NCI-H69 (cell line): ENCODE measurements around the gene OVCH2.
A peak's percentile ranks its signal among the peaks of the same experiment; 100 is the strongest.
"Not testable (repeated sequence)": the region's sequence is repeated elsewhere in the genome, so short reads cannot be mapped to it uniquely, and the experiment has no call there.

ENCODE experiments used
- DNase-seq: peaks from one replicate; lab custom pipeline; 2025; lab: John Stamatoyannopoulos, UW

Gene OVCH2, protein sequence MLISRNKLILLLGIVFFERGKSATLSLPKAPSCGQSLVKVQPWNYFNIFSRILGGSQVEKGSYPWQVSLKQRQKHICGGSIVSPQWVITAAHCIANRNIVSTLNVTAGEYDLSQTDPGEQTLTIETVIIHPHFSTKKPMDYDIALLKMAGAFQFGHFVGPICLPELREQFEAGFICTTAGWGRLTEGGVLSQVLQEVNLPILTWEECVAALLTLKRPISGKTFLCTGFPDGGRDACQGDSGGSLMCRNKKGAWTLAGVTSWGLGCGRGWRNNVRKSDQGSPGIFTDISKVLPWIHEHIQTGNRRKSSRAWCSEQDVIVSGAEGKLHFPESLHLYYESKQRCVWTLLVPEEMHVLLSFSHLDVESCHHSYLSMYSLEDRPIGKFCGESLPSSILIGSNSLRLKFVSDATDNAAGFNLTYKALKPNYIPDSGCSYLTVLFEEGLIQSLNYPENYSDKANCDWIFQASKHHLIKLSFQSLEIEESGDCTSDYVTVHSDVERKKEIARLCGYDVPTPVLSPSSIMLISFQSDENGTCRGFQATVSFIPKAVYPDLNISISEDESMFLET

DNA sequence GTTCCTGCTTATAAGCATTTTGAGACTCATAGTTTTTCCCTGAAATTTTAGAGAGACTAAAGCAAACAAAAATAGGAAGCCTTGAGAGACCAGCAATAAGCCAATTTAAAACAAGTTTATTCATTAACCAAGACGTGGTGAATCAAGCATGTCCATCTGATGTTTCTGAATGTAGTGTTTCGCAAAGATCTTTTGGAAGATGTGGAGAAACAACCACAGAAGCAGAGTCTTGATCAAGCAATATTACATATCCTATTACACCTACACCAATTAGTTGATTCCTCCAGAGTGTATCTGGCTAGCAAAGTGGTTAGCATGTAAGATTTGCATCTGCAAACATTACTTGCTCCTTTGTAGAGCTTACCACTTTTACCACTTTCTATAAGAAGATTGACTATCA is at the start of gene OVCH2:
OVCH2 (minus strand) TSS at position 101 of the 400 bp plus-strand sequence; CDS start at position 18, 83 bp downstream.
- no peak for DNase-seq

DNA sequence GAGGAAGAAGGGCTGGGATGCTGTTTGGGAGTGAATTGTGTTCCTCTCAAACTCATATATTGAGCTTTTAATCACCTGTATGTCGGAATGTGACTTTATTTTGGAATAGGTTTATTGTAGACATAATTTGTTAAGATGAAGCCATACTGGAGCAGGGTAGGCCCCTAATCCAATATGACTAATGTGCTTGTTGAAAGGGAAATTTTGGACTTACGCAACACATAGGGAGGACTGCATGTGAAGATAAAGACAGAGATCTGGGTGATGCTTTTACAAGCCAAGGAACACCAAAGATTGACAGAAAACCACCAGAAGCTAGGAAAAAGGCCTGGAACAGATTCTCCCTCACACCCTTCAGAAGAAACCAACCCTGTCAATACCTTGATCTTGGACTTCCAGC is 43.2 kb upstream of the OVCH2 start:
- no peak for DNase-seq

DNA sequence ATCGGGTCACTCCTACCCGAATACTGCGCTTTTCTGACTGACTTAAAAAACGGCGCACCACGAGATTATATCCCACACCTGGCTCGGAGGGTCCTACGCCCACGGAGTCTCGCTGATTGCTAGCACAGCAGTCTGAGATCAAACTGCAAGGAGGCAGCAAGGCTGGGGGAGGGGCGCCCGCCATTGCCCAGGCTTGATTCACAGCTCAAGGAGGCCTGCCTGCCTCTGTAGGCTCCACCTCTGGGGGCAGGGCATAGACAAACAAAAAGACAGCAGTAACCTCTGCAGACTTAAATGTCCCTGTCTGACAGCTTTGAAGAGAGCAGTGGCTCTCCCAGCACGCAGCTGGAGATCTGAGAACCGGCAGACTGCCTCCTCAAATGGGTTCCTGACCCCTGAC is 28.5 kb upstream of the OVCH2 start:
- not testable (repeated sequence) for DNase-seq

DNA sequence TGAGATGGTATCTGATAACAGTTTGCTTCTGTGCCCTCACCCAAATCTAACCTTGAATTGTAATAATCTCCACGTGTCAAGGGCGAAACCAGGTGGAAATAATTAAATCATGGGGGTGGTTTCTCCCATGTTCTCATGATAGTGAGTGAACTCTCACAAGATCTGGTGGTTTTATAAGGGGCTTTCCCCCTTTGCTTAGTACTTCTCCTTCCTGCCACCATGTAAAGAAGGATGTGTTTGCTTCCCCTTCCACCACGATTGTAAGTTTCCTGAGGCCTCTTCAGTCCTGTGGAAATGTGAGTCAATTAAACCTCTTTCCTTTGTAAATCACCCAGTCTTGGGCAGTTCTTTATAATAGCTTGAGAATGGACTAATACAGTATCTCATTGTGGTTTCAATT is 8.5 kb upstream of the OVCH2 start:
- no peak for DNase-seq

DNA sequence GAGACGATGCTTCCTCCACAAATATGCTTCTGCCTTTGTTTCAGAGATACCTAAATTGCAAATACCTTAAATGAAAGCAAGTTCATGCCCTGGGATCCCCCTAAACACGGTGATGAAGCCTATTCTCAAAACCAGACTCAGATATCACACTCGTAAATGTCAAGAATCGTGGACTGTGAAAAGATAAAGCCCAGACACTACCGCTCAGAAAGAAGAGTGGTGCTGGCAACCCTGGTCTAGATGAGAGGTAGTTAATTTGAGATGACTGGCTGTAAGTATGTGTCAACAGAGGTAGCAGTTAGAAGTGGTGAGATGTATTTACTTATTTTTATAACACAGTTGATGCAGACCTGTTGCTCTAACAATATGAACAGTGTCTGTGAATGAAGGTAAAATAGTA is 2.5 kb downstream of the OVCH2 start:
- DNase-seq, result no peak

DNA sequence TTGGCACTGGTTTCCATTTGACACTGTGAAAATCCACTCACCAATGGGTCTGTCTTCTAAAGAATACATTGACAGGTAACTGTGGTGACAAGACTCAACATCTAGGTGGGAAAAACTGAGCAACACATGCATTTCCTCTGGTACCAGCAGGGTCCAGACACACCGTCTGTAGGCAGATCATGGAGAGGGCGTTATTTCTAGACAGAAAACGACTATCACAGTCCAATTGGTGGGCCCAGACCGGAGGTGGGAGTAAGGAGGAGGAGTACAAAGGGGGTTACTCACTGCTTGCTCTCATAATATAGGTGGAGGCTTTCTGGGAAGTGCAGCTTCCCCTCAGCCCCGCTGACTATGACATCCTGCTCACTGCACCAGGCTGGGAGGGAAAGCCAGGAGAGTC is 9.9 kb downstream of the OVCH2 start:
- DNase-seq, result no peak

DNA sequence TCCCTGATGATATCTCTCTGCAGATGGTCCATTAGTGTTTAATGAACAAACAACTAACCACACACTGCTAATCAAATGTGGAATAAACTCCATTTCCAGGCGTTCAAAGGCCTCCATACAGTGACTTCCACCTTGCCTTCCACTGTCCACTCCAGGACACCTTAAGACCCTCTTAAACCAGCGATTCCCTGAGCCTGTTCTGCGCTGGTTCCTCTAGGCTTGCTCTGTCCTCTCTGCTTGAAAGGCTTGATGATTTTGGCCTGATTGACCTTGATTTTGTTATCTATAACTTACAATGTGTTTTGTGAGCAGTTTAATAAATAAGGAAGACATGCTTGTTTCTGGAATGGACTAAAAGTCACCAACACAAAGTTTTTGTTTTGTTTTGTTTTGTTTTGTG is 12.0 kb downstream of the OVCH2 start:
- DNase-seq, result no peak

DNA sequence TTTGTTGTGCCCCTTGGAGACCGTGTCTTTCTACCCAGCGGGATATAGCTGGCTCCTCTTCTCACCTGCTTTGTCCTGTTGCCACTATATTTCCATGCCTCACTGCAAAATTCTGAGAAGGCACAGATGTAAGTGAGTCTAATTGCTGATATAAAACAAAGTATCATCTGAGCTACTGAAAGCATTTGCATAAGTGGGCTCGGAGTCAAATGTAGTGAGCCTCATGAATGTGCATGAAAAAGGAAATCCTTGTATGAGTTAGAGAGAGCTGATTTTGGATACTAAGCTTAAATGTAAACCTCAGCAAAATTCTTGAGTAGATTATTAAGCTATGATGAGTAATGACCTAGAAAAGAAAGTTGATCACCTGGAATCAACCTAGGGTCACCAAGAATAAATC is 13.9 kb downstream of the OVCH2 start:
- DNase-seq, result no peak

DNA sequence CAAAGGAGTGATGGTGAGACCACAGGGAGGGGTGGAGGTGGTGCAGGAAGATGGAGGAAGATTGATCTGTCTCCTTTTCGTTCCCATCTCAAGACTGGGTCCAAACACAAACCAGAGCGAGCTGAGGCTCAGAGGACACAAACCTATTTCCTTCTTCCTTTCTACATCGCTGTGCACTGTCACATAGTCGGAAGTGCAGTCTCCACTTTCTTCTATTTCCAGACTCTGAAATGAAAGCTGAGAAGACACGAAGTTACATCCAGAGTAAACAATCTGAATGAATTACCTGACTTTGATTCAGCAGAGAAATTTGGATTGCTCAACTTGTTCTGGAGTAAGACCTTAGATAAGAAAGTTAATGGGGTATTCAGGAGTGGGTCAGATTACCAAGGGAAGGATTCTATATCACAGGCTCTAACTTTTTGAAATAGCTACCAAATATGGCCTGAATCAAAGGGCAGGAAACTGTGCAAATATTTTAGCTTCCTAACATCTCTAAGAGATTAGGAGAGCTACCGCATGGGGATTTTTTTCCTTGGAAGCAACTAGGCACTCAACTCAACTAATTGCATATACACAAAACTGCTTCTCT is 14.4 kb downstream of the OVCH2 start:
- no peak for DNase-seq

DNA sequence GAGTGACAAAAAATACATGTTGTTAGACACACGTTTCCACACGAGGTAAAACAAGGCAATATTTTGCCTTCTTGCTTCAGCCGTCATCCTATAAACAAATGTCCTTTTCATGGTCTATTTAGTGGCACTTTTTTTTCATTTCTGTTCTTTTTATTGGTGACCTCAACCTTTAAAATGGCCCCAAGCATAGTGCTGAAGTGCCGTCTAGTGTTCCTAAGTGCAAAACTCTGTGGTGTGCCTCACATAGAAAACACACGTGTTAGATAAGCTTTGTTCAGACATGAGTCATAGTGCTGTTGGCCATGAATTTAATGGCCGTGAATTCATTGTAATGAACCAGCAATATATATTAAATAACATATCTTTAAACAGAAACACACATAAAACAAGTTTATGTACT is 15.6 kb downstream of the OVCH2 start:
- peak; percentile 30 for DNase-seq

DNA sequence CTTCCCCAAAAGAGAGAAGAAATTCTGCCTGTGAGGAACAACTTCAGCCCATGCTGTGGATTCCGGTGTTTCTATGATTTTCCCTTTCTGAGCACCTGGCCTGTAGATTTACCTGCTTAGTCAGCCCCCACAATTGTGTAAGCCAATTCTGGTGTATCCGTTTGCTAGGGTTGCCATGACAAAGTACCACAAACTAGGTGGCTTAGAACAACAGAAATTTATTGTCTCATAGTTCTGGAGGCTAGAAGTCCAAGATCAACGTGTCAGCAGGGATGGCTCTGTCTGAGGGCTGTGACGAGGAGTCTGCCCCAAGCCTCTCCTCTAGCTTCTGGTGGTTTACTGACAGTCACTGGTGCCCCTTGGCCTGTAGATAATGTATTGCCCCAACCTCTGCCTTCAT is 17.0 kb downstream of the OVCH2 start:
- DNase-seq, result no peak

DNA sequence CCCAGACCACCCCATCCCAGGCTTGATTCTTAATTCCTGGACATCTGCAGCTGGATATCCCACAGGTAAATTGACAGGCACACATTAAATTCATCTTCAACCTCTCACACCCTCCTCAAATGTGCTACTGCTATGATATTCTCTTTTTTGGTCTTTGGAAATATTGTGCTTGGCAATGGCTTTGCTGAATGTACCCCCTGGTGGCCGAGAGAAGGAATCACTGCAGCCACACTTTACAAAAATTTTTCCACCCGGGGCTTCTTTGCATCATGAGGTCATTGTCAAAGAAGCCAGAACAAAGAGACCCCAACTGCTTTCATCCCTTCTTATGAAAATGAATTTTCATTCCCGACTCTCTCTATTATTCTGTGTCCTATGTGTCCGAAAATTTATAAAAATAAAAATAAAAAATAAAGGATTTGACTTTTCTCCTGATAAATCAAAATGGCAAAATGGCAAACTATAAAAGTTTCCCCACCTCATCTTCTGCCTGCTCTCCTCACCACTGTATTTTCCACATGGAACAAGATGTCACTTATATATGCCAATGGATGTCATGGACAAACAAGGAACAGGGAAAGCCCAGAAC is 17.9 kb downstream of the OVCH2 start:
- peak; percentile 25 for DNase-seq

DNA sequence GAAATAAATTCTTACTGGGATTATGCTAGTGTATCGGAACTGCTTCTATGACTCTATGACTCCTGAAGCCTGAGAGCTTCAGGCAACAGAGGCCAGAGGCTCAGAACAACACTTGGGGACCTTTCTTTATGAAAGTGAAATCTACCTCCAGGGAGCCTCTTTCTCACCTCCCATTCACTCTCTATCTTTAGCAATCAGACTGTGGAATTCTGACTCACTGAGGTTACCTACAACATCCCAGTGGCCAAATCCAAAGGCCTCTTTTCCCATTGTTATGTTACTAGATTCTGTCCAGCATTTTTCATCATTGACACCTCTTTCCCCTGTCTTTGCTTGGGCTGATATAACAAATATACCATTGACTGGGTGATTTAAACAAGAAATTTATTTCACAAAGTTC is 18.9 kb downstream of the OVCH2 start:
- no peak for DNase-seq

DNA sequence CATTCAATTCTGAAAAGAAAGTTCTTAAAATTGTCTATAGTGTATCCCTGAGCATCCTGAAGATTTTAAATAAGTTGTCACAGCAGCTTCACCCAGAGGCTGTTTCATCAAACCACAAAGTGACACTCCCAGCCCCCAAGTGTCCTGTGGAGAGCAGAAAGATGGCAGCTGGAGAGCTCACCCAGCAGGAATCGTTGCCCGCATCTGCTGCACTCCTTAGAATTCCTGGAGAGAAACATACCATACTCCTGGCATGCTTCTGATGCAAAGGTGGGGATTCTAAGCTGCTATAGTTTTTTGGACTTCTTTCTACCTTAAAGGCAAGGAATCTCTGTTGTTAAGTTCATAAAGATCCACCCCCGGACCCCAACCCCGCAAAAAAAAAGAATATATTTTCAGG is 19.5 kb downstream of the OVCH2 start:
- DNase-seq, result no peak

DNA sequence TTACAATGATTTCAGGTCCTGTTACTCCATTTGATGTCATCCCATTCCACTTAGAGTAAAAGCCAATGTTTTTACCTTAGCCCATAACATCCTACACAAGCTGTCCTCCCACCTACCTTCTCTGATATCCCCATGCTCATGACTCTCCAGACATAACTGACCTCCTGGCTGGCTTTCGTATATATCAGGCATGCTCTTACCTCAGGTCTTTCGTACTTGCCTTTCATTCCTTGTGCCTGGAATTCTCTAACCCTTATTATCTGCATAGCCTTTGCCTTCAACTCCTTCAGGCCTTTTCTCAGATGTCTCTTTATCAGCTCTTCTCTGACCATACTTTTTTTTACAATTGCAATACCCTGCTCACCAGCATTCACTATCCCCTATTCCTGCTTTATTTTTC is 22.7 kb downstream of the OVCH2 start:
- no peak for DNase-seq

DNA sequence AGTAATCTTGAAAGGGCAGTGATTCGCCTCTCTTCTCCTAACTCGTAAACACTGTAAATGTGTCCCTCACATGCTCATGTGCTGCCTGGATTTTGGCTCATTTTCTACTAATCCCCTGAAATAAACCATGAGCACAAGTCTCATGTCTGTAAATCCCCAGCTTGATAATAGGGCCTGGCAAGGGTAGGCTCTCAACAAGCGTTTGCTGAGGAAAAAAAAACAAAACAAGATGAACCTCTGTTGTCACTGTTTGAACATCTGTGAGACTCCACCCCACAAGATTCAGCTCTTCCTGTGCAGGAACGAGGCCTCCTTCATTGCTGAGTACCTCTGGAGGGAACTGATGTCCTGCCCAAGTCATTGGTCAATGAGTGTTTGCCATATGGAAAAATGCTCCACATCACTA is 28.5 kb downstream of the OVCH2 start:
- DNase-seq, result peak; percentile 14

DNA sequence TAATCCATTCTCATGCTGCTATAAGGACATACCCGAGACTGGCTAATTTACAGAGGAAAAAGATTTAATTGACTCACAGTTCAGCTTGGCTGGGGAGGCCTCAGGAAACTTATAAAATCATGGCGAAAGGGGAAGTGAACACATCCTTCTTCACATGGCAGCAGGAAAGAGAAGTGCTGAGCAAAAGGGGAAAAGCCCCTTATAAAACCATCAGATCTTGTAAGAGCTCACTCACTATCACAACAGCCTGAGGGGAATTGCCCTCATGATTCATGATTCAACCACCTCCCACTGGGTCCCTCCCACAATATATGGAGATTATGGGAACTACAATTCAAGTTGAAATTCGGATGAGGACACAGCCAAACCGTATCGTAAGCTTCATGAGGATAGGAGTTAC is 29.2 kb downstream of the OVCH2 start:
- peak; percentile 13 for DNase-seq

DNA sequence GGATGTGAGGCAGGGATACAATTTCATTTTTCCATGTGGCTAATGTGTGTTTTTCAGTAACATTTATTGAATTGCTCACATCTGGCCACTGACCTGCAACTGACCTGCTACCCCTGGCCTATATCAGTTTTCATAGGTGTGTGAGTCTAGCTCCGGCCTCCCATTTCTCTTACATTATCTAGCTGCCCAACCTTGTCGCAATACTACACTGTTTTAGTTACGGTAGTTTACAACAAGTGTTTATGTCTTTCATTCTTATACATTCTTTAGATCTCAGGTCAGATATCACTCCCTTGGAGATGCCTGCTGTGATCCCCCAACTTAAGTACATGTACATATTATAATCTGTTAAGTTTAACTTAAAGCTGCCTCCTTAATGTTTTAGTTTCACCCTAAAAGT is 30.6 kb downstream of the OVCH2 start:
- no peak for DNase-seq

DNA sequence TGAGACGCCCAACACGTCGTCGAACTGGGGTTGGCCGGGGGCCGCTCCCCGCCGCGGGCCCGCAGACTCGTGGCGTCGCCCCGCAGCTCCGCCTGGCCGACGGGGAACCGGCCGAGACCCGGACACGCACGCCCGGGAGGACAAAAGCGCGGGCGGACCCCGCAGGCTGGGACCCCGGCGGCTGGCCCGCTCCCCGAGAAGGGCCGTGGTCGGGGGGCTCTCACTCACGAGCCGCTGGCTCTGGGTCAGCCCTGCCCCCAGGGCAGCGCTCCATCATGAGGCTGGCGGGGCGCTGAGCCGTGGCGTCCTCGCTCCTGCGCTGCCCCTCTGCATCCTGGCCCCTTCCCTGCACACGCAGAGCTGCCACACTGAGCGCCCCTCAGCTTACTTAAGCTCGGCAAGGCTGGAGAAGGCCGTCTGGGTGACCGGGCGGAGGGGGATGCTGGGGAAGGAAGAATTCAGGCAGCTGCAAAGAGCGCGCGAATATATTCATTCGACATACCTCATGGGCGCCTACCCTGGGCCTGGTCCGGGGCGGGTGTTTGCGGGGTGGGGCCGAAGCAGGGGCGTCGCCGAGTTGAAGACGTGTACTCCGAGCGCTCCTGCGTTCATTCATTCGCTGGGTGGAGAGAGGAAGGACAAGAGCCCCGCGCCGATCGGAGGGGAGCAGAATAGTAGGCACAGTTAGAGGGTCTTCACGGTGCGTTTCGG is 32.4 kb downstream of the OVCH2 start:
- peak; percentile 27 for DNase-seq

DNA sequence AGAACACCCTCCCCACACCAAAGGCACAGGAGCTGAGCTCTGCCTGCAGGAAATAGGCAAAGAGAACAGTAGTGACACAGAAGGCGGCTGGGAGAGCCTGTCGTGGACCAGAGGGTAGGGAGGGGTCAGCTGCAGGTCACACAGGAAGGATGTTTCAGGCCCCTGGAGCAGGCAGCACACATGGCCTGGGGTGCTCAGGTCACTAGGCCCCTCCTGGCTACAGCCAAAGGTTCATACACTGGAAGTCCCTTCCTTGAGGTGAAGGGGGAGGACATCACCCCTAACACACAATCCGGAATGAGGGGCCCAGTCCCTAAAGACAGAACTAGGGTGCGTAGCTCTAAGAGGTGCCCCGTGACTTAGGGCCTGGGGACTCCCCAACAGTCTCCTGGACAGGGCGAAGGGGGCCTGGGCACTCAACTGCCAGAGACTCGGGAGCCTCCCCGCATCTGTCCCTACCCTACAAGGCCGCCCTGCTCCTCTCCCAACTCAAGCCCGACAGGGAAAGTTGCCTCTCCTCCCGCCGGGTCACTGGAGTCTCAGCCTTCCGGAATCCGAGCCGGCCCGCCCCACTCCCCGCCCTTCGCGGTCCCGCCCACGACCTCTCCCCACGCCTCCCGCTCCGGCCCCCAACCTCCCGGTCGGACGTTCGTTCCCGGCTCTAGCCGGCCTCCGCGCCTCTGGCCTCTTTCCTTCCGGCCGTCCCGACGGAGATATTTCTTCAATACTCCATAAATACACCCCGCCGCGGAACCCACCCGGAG is 33.1 kb downstream of the OVCH2 start, which contains the start of gene CYB5R2:
CYB5R2 (minus strand) TSS at position 541 of the 764 bp plus-strand sequence. CDS start 675 bp downstream, outside the sequence.
- DNase-seq, result no peak

DNA sequence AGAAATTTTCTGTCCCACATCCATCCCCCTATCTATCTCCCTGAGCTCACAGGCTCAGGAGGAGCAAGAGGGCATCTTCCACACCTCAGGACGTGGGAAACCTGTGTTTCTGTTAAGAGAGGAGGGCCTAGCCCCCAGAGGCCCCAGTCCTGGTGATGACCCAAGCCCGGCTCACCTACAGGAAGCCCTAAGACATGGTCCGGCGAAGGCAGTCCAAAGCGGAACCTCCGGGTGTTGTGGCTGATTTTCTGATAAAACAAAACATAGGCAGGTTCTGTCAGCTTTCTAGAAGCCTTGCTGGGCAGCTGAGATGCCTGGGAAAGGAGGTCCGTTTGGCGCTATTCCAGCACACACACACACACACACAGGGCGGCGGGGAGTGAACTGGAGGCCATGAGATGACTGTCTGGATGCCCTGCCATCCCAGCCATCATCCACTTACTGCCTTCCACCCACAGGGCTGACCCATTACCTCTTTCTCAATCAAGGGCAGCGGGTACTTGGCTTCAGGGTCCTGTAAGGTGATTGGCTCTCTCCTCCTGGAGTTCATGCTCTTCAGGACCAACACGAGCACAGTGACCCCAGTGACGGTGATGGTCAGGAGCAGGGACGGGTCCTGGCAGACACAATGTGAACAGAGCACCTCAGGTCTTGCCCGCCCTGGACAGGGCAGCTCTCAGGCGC is 33.9 kb downstream of the OVCH2 start:
- no peak for DNase-seq
